Astrocyte (in vitro differentiated cells and primary cell): ENCODE data around the gene VAT1L. TPM values are rescaled to one million over a fixed set of nuclear protein-coding genes. Genes with fewer than 3 reads are reported as not detected.

Experiments
- DNase-seq: peaks from one replicate; pipeline ENCODE4 v3.0.0-alpha.2; 2010; ENCODE audit warnings: low read depth
- FAIRE-seq: peaks from 2 replicates; lab custom pipeline; 2011; peaks lifted over from hg19 to GRCh38; lab: Jason Lieb, UNC
- H2AFZ ChIP-seq: 2 replicates; pipeline ENCODE4 v1.6.0; 2012; ENCODE audit warnings: low read depth, low read length, inconsistent platforms
- H3K27ac ChIP-seq: 2 replicates; pipeline ENCODE4 v1.5.1; 2011; ENCODE audit warnings: low read depth, low read length, inconsistent platforms
- H3K27me3 ChIP-seq: 2 replicates; pipeline ENCODE4 v1.6.0; 2011; ENCODE audit warnings: low read length, inconsistent platforms; ENCODE audit not compliant: insufficient read depth
- H3K36me3 ChIP-seq: 2 replicates; pipeline ENCODE4 v1.5.1; 2011; ENCODE audit warnings: low read length, inconsistent platforms; ENCODE audit not compliant: insufficient read depth
- H3K4me1 ChIP-seq: 2 replicates; pipeline ENCODE4 v1.5.1; 2011; ENCODE audit warnings: low read length, inconsistent platforms; ENCODE audit not compliant: insufficient read depth
- H3K4me2 ChIP-seq: 2 replicates; pipeline ENCODE4 v1.6.0; 2012; ENCODE audit warnings: low read length, inconsistent platforms
- H3K4me3 ChIP-seq: 2 replicates; pipeline ENCODE4 v1.5.1; 2011; ENCODE audit warnings: low read depth, mild to moderate bottlenecking, low read length, inconsistent platforms; ENCODE audit not compliant: insufficient read depth
- H3K79me2 ChIP-seq: 2 replicates; pipeline ENCODE4 v1.6.0; 2012; ENCODE audit warnings: mild to moderate bottlenecking, low read length, inconsistent platforms; ENCODE audit not compliant: insufficient read depth
- H3K9ac ChIP-seq: 2 replicates; pipeline ENCODE4 v1.6.0; 2012; ENCODE audit warnings: mild to moderate bottlenecking, low read length, inconsistent platforms
- H3K9me3 ChIP-seq: 2 replicates; pipeline ENCODE4 v1.5.1; 2012; ENCODE audit warnings: low read depth, mild to moderate bottlenecking, low read length, inconsistent platforms; ENCODE audit not compliant: insufficient read depth
- H4K20me1 ChIP-seq: 2 replicates; pipeline ENCODE4 v1.6.0; 2012; ENCODE audit warnings: low read length, inconsistent platforms; ENCODE audit not compliant: insufficient read depth
- H3K27ac Mint-ChIP-seq: one replicate; pipeline ENCODE4 v1.8.0; 2021; ENCODE audit warnings: mild to moderate bottlenecking, mixed read lengths; ENCODE audit not compliant: unreplicated experiment
- H3K27me3 Mint-ChIP-seq: one replicate; pipeline ENCODE4 v1.8.0; 2021; ENCODE audit warnings: low read depth, mixed read lengths; ENCODE audit not compliant: unreplicated experiment
- H3K36me3 Mint-ChIP-seq: one replicate; pipeline ENCODE4 v1.8.0; 2021; ENCODE audit warnings: low read depth, mixed read lengths; ENCODE audit not compliant: unreplicated experiment
- H3K4me1 Mint-ChIP-seq: one replicate; pipeline ENCODE4 v1.8.0; 2021; ENCODE audit warnings: low read depth, mixed read lengths; ENCODE audit not compliant: unreplicated experiment
- H3K4me3 Mint-ChIP-seq: one replicate; pipeline ENCODE4 v1.8.0; 2021; ENCODE audit warnings: mild to moderate bottlenecking, moderate library complexity, mixed read lengths; ENCODE audit not compliant: unreplicated experiment
- H3K9me3 Mint-ChIP-seq: one replicate; pipeline ENCODE4 v1.8.0; 2021; ENCODE audit warnings: mild to moderate bottlenecking, mixed read lengths; ENCODE audit not compliant: unreplicated experiment
- CTCF ChIP-seq: IDR thresholded peaks from 2 replicates; pipeline ENCODE4 v1.5.1; 2011; ENCODE audit warnings: low read depth, mild to moderate bottlenecking, inconsistent platforms, low read length, moderate library complexity; ENCODE audit not compliant: insufficient read depth
- EZH2 ChIP-seq: IDR thresholded peaks from 2 replicates; pipeline ENCODE4 v1.6.1; 2012; ENCODE audit warnings: mild to moderate bottlenecking, low read length, inconsistent platforms; ENCODE audit not compliant: insufficient read depth
- total RNA-seq: library from RNA; stranded (reverse); gene quantifications from 2 replicates; pipeline ENCODE4 v1.2.1, GENCODE V29; 2021

The VAT1L gene
- total RNA-seq, 1 donor from 2014 or later = 3.3 TPM

GRCh38 chr16:77739559-77739892 is 48.8 kb upstream of the VAT1L start:
- Mint-ChIP-seq H3K27ac (no peak overlapping the region), H3K4me1 (no peaks in the 10 kb centered on the region), H3K4me3 (no peak overlapping the region), H3K27me3 (no peaks in the 10 kb centered on the region), H3K9me3 (peaks cover under 1% of the 10 kb centered on the region), H3K36me3 (no peaks in the 10 kb centered on the region)
- H3K79me2 ChIP-seq = no peaks in the 10 kb centered on the region
- TF ChIP-seq EZH2 (no peak), CTCF (no peak)
- DNase-seq (peak; percentile 58), FAIRE-seq (no peak)
- no peaks in the 10 kb centered on the region for H4K20me1 ChIP-seq
- no peak overlapping the region for H3K9ac ChIP-seq
- no peaks in the 10 kb centered on the region for H3K9me3 ChIP-seq
- H3K27me3 ChIP-seq = no peaks in the 10 kb centered on the region
- H3K4me2 ChIP-seq = no peak overlapping the region
- no peak overlapping the region for H3K4me3 ChIP-seq
- no peaks in the 10 kb centered on the region for H3K36me3 ChIP-seq
- H3K27ac ChIP-seq = no peak overlapping the region
- H3K4me1 ChIP-seq = no peaks in the 10 kb centered on the region
- H2AFZ ChIP-seq = no peak overlapping the region

GRCh38 chr16:77744141-77744540 is 44.2 kb upstream of the VAT1L start:
- Histone ChIP-seq H3K36me3 (no peaks in the 10 kb centered on the region), H3K4me2 (no peak overlapping the region), H3K4me3 (no peak overlapping the region), H3K4me1 (no peaks in the 10 kb centered on the region), H3K79me2 (no peaks in the 10 kb centered on the region), H3K9ac (no peak overlapping the region), H4K20me1 (no peaks in the 10 kb centered on the region), H3K9me3 (no peaks in the 10 kb centered on the region), H3K27me3 (peaks cover 2% of the 10 kb centered on the region), H2AFZ (no peak overlapping the region), H3K27ac (no peak overlapping the region)
- H3K27me3 Mint-ChIP-seq = peaks cover 7% of the 10 kb centered on the region
- H3K9me3 Mint-ChIP-seq = peaks cover 5% of the 10 kb centered on the region
- H3K36me3 Mint-ChIP-seq = no peaks in the 10 kb centered on the region
- no peak for DNase-seq
- FAIRE-seq = no peak
- TF ChIP-seq CTCF (no peak), EZH2 (no peak)
- no peak overlapping the region for H3K27ac Mint-ChIP-seq
- H3K4me3 Mint-ChIP-seq = no peak overlapping the region
- no peaks in the 10 kb centered on the region for H3K4me1 Mint-ChIP-seq

GRCh38 chr16:77745972-77746371 is 42.4 kb upstream of the VAT1L start:
- no peaks in the 10 kb centered on the region for H3K79me2 ChIP-seq
- no peak overlapping the region for H3K4me3 ChIP-seq
- no peak overlapping the region for H3K4me3 Mint-ChIP-seq
- no peak for TF ChIP-seq CTCF
- no peaks in the 10 kb centered on the region for H3K36me3 Mint-ChIP-seq
- no peaks in the 10 kb centered on the region for H3K36me3 ChIP-seq
- peaks cover 5% of the 10 kb centered on the region for H3K9me3 Mint-ChIP-seq
- peaks cover 2% of the 10 kb centered on the region for H3K27me3 ChIP-seq
- H3K27ac Mint-ChIP-seq = no peak overlapping the region
- peaks cover 16% of the 10 kb centered on the region for H3K27me3 Mint-ChIP-seq
- no peak overlapping the region for H3K27ac ChIP-seq
- H3K9me3 ChIP-seq = no peaks in the 10 kb centered on the region
- H3K4me1 ChIP-seq = no peaks in the 10 kb centered on the region
- H3K4me1 Mint-ChIP-seq = no peaks in the 10 kb centered on the region
- no peak overlapping the region for H3K4me2 ChIP-seq
- DNase-seq = no peak
- FAIRE-seq = no peak
- H2AFZ ChIP-seq = no peak overlapping the region
- no peak overlapping the region for H3K9ac ChIP-seq
- H4K20me1 ChIP-seq = no peaks in the 10 kb centered on the region
